GM06990 (cell line): Measurements from ENCODE around the gene EIF4G1.

Source experiments
- DNase-seq: peaks from one replicate; pipeline ENCODE4 v3.0.0-alpha.2; 2011; ENCODE audit not compliant: insufficient read length; ENCODE audit errors: extremely low read depth
- H3K27me3 ChIP-seq: replicated peaks from 2 replicates; pipeline ENCODE4 v1.6.0; 2011; ENCODE audit warnings: low read length; ENCODE audit not compliant: control insufficient read depth, insufficient read depth
- H3K36me3 ChIP-seq: 2 replicates; pipeline ENCODE4 v1.5.1; 2011; ENCODE audit warnings: low read length; ENCODE audit not compliant: control insufficient read depth, insufficient read depth
- H3K4me3 ChIP-seq: replicated peaks from 2 replicates; pipeline ENCODE4 v1.5.1; 2011; ENCODE audit warnings: low read depth, mild to moderate bottlenecking, control low read depth, low read length
- TF ChIP-seq, protein P1 (sequence below): IDR thresholded peaks from 2 replicates; pipeline ENCODE4 v1.5.1; 2011; ENCODE audit warnings: low read length, control low read depth, mild to moderate bottlenecking, inconsistent platforms; ENCODE audit not compliant: insufficient read depth, poor library complexity, severe bottlenecking

Gene EIF4G1

DNA sequence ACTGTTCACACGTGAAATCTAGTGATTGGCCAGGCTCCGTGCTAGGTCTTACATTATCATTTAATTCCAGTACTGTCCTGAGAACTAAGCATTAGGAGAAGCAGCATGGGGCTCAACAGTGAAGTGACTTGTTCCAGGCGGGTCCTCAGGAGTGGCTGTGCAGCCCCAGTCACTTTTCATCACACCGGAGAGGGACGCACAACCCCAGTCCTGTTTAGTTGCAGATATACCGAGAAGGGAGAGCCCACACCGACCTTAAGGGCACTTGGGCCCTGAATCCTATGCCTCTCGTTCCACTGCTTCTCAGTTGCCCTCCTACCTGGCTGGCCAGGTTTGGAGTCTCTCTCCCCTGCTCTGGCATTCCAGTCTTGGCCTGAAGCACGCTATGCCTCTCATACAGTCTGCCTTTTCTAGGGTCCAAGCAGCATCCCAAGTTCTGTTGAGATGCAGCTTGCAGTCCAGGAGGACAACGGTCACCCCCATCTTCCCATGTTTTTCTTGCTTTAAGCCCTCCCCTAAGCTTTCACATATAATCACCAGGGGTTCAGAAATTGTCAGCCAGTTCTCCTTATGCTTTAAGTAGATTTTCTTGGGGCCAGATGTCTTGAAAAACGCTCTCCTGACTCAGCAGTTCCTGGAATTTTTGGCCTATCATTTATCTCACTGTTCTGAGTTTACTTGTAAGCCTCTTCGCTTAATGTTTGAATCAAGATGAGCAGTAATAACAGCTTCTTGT is 33.1 kb downstream of the EIF4G1 start:
- TF ChIP-seq, protein P1, sequence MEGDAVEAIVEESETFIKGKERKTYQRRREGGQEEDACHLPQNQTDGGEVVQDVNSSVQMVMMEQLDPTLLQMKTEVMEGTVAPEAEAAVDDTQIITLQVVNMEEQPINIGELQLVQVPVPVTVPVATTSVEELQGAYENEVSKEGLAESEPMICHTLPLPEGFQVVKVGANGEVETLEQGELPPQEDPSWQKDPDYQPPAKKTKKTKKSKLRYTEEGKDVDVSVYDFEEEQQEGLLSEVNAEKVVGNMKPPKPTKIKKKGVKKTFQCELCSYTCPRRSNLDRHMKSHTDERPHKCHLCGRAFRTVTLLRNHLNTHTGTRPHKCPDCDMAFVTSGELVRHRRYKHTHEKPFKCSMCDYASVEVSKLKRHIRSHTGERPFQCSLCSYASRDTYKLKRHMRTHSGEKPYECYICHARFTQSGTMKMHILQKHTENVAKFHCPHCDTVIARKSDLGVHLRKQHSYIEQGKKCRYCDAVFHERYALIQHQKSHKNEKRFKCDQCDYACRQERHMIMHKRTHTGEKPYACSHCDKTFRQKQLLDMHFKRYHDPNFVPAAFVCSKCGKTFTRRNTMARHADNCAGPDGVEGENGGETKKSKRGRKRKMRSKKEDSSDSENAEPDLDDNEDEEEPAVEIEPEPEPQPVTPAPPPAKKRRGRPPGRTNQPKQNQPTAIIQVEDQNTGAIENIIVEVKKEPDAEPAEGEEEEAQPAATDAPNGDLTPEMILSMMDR = no peak
- H3K4me3 ChIP-seq = no peak overlapping the region
- no peak for DNase-seq
- no peaks in the 10 kb centered on the region for H3K27me3 ChIP-seq
- no peaks in the 10 kb centered on the region; the same call in 1 of the 2 replicates for H3K36me3 ChIP-seq

DNA sequence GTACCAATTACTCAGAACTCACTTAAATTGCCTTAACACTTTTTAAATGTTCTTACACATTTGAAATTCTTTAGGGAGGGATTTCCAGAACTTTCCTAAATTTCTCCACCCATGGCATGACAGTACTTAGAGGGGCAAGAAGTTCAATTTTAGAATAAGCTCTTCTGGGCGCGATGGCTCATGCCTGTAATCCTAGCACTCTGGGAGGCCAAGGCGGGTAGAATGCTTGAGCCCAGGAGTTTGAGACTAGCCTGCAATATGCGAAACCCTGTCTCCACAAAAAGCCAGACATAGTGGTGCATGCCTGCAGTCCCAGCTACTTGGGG is 33.6 kb downstream of the EIF4G1 start:
- H3K4me3 ChIP-seq = no peak overlapping the region
- no peak for DNase-seq
- TF ChIP-seq, protein P1 = no peak
- H3K36me3 ChIP-seq = no peaks in the 10 kb centered on the region; the same call in 1 of the 2 replicates
- no peaks in the 10 kb centered on the region for H3K27me3 ChIP-seq

DNA sequence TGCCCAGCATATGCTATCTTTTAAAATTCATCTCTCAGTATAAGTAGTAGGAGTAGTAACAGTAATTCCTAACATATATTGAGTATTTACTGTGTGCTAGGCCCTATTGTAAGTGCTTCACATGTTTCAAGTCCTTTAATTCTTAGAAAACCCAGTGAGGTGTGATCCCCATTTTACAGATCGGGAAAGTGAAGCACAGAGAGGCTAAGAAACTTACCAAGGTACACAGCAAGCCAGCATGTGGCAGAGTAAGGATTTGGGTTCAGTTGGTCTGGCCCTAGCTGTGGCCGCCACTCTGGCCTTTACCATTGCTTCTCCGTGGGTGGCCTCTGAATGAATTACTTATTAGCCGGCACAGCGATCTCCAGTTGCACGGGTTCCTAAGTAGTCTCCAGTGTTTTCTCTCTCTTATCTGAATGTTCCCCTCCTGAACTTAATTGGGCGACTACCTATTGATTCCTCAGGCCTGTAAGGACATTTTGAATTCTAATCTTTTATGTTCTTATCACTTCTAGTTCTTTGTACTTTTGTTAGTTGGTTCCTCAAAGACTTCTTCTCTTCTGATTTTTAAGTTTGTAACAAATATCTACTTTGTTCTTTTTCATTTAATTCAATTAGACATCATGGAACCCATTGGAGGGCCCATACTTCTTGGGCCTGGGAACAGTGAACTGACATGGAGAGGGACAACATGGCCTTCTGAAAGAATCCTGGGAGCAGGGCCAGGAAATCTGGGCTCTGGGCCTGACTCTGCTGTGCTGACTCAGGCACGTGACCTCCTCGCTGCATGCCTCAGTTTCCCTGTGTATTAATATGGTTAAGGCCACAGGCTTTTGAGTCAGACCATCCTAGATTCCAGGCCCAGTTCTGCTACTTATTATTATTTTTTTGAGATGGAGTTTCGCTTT is 35.4 kb downstream of the EIF4G1 start:
- H3K4me3 ChIP-seq = no peak overlapping the region
- TF ChIP-seq, protein P1 = no peak

DNA sequence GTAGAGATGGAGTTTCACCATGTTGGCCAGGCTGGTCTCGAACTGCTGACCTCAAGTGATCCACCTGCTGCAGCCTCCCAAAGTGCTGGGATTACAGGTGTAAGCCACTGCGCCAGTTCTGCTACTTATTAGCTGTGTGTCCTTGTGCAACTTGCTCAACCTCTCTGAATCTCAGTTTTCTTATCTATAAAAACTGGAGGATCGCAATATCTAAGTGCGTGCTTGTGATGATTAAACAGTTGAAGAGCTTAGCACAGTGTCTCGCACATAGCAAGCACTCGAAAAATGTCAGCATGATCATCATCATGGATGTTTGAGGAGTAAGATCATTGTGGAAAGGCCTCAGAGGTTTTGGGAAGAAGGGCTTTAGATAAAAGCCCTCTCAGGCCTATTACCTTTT is 36.2 kb downstream of the EIF4G1 start:
- no peaks in the 10 kb centered on the region for H3K27me3 ChIP-seq
- no peak for DNase-seq
- TF ChIP-seq, protein P1 = no peak
- H3K4me3 ChIP-seq = no peak overlapping the region
- H3K36me3 ChIP-seq = no peaks in the 10 kb centered on the region

More for the DNA sequence above, 35.4 kb downstream of the EIF4G1 start:
- no peak for DNase-seq
- Histone ChIP-seq H3K27me3 (no peaks in the 10 kb centered on the region), H3K36me3 (no peaks in the 10 kb centered on the region)

DNA sequence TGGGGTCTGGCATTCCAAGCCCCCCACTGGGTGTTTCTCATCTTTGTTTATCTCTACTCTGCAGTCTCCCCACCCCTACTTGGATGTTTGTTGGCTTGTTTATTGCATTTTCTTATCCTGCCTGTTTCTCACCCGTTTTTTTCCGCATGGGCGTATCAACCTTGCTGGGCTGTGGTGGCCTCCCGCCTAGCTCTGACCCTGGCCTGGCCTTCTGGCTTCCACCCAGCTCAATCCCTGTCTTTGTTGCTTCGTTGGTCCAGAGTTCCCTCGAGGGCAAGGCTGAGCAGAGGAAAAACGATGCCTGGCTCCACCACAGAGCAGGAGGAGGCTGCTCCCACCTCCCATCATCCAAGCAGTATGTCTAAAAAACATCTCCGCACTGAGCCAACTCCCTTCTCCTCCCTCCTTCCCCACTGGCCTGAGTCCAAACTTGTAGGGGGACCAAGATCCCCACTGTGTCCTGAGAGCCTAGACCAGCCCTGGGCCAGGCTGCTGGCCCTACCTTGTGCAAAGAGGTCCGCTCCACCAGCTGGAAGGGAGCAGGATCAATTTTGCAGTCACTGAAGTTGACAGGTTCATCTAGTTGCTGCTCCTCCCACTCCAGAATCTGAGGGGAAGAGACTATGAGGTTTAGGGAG is 37.2 kb downstream of the EIF4G1 start:
- H3K27me3 ChIP-seq = no peaks in the 10 kb centered on the region
- no peak overlapping the region for H3K4me3 ChIP-seq
- TF ChIP-seq, protein P1 = no peak
- no peak for DNase-seq
- H3K36me3 ChIP-seq = no peaks in the 10 kb centered on the region
